GM23338 (cell line): Measurements from ENCODE around the gene SIGLEC12. TPM values are rescaled to one million over a fixed set of nuclear protein-coding genes. Genes with fewer than 3 reads are reported as not detected.

Experiments
- ATAC-seq: fragments of 200-7000 bp; cut with Tn5 transposase; 3 replicates; pipeline ENCODE4 v1.9.1; 2020
- DNase-seq: peaks from one replicate; pipeline ENCODE4 v3.0.0-alpha.2; 2015; ENCODE audit warnings: low spot score
- H2AFZ ChIP-seq: fragments of 200-600 bp; sonication (generic); 2 replicates; pipeline ENCODE4 v1.8.0; 2016; ENCODE audit warnings: antibody characterized with exemption, mild to moderate bottlenecking, moderate library complexity
- H3F3A ChIP-seq: fragments of 200-600 bp; sonication (generic); replicated peaks from 2 replicates; pipeline ENCODE4 v1.8.0; 2017; ENCODE audit warnings: antibody characterized with exemption, mixed run types, low read depth
- H3K27ac ChIP-seq: fragments of 200-600 bp; sonication (generic); 2 replicates; pipeline ENCODE4 v1.6.1; 2016; ENCODE audit warnings: low read depth
- H3K27me3 ChIP-seq: fragments of 200-600 bp; sonication (generic); 2 replicates; pipeline ENCODE4 v1.8.0; 2016; ENCODE audit warnings: mild to moderate bottlenecking, mixed run types, moderate library complexity; ENCODE audit not compliant: insufficient read depth
- H3K36me3 ChIP-seq: fragments of 200-600 bp; sonication (generic); 2 replicates; pipeline ENCODE4 v1.8.0; 2016; ENCODE audit warnings: mild to moderate bottlenecking; ENCODE audit not compliant: insufficient read depth
- H3K4me1 ChIP-seq: fragments of 200-600 bp; sonication (generic); 2 replicates; pipeline ENCODE4 v1.8.0; 2016; ENCODE audit warnings: mild to moderate bottlenecking, moderate library complexity; ENCODE audit not compliant: insufficient read depth
- H3K4me2 ChIP-seq: fragments of 200-600 bp; sonication (generic); 2 replicates; pipeline ENCODE4 v1.7.1; 2017; ENCODE audit warnings: mixed run types
- H3K4me3 ChIP-seq: fragments of 200-600 bp; sonication (generic); 2 replicates; pipeline ENCODE4 v1.6.1; 2016; ENCODE audit warnings: mixed run types
- H3K79me2 ChIP-seq: fragments of 200-600 bp; sonication (generic); replicated peaks from 2 replicates; pipeline ENCODE4 v1.8.0; 2017; ENCODE audit warnings: mild to moderate bottlenecking; ENCODE audit not compliant: insufficient read depth
- H3K9me2 ChIP-seq: fragments of 200-600 bp; sonication (generic); 2 replicates; pipeline ENCODE4 v1.8.0; 2017; ENCODE audit not compliant: insufficient read depth
- H4K20me1 ChIP-seq: fragments of 200-600 bp; sonication (generic); replicated peaks from 2 replicates; pipeline ENCODE4 v1.8.0; 2017; ENCODE audit warnings: mild to moderate bottlenecking; ENCODE audit not compliant: insufficient read depth
- H3K27ac Mint-ChIP-seq: 2 replicates; pipeline ENCODE4 v1.8.0; 2020; ENCODE audit warnings: inconsistent platforms, mild to moderate bottlenecking, moderate library complexity, mixed read lengths
- H3K27me3 Mint-ChIP-seq: 3 replicates; pipeline ENCODE4 v1.8.0; 2022; ENCODE audit warnings: low read depth, mild to moderate bottlenecking, moderate library complexity, mixed read lengths, inconsistent platforms; ENCODE audit not compliant: insufficient read depth, poor library complexity
- H3K36me3 Mint-ChIP-seq: 3 replicates; pipeline ENCODE4 v1.8.0; 2021; ENCODE audit warnings: low read depth, mild to moderate bottlenecking, inconsistent platforms, moderate library complexity, mixed read lengths
- H3K4me1 Mint-ChIP-seq: 3 replicates; pipeline ENCODE4 v1.8.0; 2020; ENCODE audit warnings: mild to moderate bottlenecking, inconsistent platforms, mixed read lengths
- H3K4me3 Mint-ChIP-seq: 3 replicates; pipeline ENCODE4 v1.8.0; 2021; ENCODE audit warnings: moderate library complexity, mild to moderate bottlenecking, inconsistent platforms, mixed read lengths
- H3K9me3 Mint-ChIP-seq: 3 replicates; pipeline ENCODE4 v1.8.0; 2020; ENCODE audit warnings: moderate library complexity, mild to moderate bottlenecking, inconsistent platforms, mixed read lengths
- CREB1 ChIP-seq: fragments of 250-450 bp; sonication (Bioruptor Pico); IDR thresholded peaks from 2 replicates; pipeline ENCODE4 v1.5.0; 2020; ENCODE audit warnings: low read depth, mild to moderate bottlenecking, moderate library complexity
- EZH2 ChIP-seq: fragments of 200-600 bp; sonication (generic); IDR thresholded peaks from one replicate; pipeline ENCODE4 v1.8.0; 2017; ENCODE audit warnings: antibody characterized with exemption, mild to moderate bottlenecking, low read depth; ENCODE audit not compliant: unreplicated experiment
- EZH2phosphoT487 ChIP-seq: fragments of 200-600 bp; sonication (generic); IDR thresholded peaks from one replicate; pipeline ENCODE4 v1.8.1; 2018; ENCODE audit warnings: antibody characterized with exemption; ENCODE audit not compliant: unreplicated experiment
- JUNB ChIP-seq: IDR thresholded peaks from one replicate; pipeline ENCODE4 v1.6.1; 2016; ENCODE audit warnings: antibody characterized with exemption; ENCODE audit not compliant: unreplicated experiment
- NANOG ChIP-seq: IDR thresholded peaks from 2 replicates; pipeline ENCODE4 v1.6.1; 2016; ENCODE audit warnings: antibody characterized with exemption, borderline replicate concordance
- POLR2AphosphoS5 ChIP-seq: IDR thresholded peaks from 2 replicates; pipeline ENCODE4 v1.6.1; 2016; ENCODE audit warnings: antibody characterized with exemption, low read depth
- STAT1 ChIP-seq: IDR thresholded peaks from one replicate; pipeline ENCODE4 v1.6.1; 2016; ENCODE audit warnings: antibody characterized with exemption; ENCODE audit not compliant: unreplicated experiment
- ZNF114 ChIP-seq: fragments of 250-450 bp; sonication (Bioruptor Pico); IDR thresholded peaks from 2 replicates; pipeline ENCODE4 v1.5.0; 2020; ENCODE audit warnings: mild to moderate bottlenecking, moderate library complexity
- ZNF331 ChIP-seq: fragments of 250-450 bp; sonication (Bioruptor Pico); IDR thresholded peaks from 2 replicates; pipeline ENCODE4 v1.5.0; 2020; ENCODE audit warnings: low read depth, mild to moderate bottlenecking, moderate library complexity
- polyA plus RNA-seq: library from polyadenylated mRNA; unstranded; fragments of >200 nt; fragmentation: Nextera tagmentation; extraction: Ambion mirVana; gene quantifications from 2 replicates; pipeline ENCODE4 v1.2.1, GENCODE V29; 2016
- total RNA-seq: library from RNA; depleted of rRNA; stranded (reverse); fragments of >200 nt; shearing (Covaris generic); gene quantifications from 2 replicates; pipeline ENCODE4 v1.2.3, GENCODE V29; 2014
- TF ChIP-seq, protein P1 (sequence below): fragments of 250-450 bp; sonication (Bioruptor Pico); IDR thresholded peaks from 2 replicates; pipeline ENCODE4 v1.5.0; 2020; ENCODE audit warnings: mild to moderate bottlenecking, moderate library complexity
- TF ChIP-seq, protein P2 (sequence below): IDR thresholded peaks from 2 replicates; pipeline ENCODE4 v1.6.1; 2016; ENCODE audit warnings: antibody characterized with exemption

Gene SIGLEC12
- total and polyA plus RNA-seq, 2 experiments from 2014 or later: not detected

DNA sequence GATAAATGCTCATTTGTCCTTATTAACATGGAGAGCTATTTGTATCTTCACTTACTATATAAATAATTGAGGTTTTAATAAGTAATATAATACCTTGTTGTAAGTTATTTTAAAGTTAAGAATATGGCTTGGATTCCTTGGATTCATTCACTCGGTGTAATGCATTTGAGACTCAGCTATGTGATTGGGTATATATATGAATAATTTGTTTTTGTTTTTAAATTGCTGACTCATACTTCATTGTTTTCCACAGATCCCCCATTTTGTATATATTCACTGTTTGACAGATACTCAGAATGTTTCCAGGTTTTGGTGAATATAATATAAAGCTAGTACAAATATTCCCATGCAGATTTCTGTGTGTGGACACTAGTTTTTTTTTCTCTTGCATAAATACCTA lies 30.1 kb downstream of the SIGLEC12 start:
- H3K79me2 ChIP-seq: no peaks in the 10 kb centered on the region
- peaks cover 5% of the 10 kb centered on the region; the same call in 1 of the 2 replicates for H3K27me3 ChIP-seq
- peaks cover 42% of the 10 kb centered on the region for H3K9me3 Mint-ChIP-seq

More for the DNA sequence above, 30.1 kb downstream of the SIGLEC12 start:
- Mint-ChIP-seq H3K4me1 (no peaks in the 10 kb centered on the region), H3K36me3 (no peaks in the 10 kb centered on the region), H3K27me3 (peaks cover 15% of the 10 kb centered on the region), H3K27ac (no peak overlapping the region), H3K4me3 (no peak overlapping the region)
- Histone ChIP-seq H3K27ac (no peak overlapping the region), H2AFZ (no peak overlapping the region), H3K9me2 (0 out of 2 replicates have a peak, but pooled peaks cover 3% of the 10 kb centered on the region), H3K4me3 (no peak overlapping the region), H3K4me2 (no peak overlapping the region), H4K20me1 (no peaks in the 10 kb centered on the region), H3K4me1 (no peaks in the 10 kb centered on the region), H3K36me3 (no peaks in the 10 kb centered on the region), H3F3A (no peaks in the 10 kb centered on the region)
- ATAC-seq: no peak
- no peak for DNase-seq
- TF ChIP-seq STAT1 (no peak), ZNF114 (CRISPR knock-in tag) (no peak), POLR2AphosphoS5 (no peak), CREB1 (no peak), EZH2 (no peak), EZH2phosphoT487 (no peak), NANOG (no peak), ZNF331 (no peak), JUNB (no peak)
- TF ChIP-seq, protein P1, sequence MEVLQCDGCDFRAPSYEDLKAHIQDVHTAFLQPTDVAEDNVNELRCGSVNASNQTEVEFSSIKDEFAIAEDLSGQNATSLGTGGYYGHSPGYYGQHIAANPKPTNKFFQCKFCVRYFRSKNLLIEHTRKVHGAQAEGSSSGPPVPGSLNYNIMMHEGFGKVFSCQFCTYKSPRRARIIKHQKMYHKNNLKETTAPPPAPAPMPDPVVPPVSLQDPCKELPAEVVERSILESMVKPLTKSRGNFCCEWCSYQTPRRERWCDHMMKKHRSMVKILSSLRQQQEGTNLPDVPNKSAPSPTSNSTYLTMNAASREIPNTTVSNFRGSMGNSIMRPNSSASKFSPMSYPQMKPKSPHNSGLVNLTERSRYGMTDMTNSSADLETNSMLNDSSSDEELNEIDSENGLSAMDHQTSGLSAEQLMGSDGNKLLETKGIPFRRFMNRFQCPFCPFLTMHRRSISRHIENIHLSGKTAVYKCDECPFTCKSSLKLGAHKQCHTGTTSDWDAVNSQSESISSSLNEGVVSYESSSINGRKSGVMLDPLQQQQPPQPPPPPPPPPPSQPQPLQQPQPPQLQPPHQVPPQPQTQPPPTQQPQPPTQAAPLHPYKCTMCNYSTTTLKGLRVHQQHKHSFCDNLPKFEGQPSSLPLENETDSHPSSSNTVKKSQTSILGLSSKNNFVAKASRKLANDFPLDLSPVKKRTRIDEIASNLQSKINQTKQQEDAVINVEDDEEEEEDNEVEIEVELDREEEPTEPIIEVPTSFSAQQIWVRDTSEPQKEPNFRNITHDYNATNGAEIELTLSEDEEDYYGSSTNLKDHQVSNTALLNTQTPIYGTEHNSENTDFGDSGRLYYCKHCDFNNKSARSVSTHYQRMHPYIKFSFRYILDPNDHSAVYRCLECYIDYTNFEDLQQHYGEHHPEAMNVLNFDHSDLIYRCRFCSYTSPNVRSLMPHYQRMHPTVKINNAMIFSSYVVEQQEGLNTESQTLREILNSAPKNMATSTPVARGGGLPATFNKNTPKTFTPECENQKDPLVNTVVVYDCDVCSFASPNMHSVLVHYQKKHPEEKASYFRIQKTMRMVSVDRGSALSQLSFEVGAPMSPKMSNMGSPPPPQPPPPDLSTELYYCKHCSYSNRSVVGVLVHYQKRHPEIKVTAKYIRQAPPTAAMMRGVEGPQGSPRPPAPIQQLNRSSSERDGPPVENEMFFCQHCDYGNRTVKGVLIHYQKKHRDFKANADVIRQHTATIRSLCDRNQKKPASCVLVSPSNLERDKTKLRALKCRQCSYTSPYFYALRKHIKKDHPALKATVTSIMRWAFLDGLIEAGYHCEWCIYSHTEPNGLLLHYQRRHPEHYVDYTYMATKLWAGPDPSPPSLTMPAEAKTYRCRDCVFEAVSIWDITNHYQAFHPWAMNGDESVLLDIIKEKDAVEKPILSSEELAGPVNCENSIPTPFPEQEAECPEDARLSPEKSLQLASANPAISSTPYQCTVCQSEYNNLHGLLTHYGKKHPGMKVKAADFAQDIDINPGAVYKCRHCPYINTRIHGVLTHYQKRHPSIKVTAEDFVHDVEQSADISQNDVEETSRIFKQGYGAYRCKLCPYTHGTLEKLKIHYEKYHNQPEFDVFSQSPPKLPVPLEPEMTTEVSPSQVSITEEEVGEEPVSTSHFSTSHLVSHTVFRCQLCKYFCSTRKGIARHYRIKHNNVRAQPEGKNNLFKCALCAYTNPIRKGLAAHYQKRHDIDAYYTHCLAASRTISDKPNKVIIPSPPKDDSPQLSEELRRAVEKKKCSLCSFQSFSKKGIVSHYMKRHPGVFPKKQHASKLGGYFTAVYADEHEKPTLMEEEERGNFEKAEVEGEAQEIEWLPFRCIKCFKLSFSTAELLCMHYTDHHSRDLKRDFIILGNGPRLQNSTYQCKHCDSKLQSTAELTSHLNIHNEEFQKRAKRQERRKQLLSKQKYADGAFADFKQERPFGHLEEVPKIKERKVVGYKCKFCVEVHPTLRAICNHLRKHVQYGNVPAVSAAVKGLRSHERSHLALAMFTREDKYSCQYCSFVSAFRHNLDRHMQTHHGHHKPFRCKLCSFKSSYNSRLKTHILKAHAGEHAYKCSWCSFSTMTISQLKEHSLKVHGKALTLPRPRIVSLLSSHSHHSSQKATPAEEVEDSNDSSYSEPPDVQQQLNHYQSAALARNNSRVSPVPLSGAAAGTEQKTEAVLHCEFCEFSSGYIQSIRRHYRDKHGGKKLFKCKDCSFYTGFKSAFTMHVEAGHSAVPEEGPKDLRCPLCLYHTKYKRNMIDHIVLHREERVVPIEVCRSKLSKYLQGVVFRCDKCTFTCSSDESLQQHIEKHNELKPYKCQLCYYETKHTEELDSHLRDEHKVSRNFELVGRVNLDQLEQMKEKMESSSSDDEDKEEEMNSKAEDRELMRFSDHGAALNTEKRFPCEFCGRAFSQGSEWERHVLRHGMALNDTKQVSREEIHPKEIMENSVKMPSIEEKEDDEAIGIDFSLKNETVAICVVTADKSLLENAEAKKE (CRISPR knock-in tag): no peak
- TF ChIP-seq, protein P2, sequence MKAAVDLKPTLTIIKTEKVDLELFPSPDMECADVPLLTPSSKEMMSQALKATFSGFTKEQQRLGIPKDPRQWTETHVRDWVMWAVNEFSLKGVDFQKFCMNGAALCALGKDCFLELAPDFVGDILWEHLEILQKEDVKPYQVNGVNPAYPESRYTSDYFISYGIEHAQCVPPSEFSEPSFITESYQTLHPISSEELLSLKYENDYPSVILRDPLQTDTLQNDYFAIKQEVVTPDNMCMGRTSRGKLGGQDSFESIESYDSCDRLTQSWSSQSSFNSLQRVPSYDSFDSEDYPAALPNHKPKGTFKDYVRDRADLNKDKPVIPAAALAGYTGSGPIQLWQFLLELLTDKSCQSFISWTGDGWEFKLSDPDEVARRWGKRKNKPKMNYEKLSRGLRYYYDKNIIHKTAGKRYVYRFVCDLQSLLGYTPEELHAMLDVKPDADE: no peak
